Activated naive CD4-positive, alpha-beta T cell treated with Interleukin-2 at 50 U/mL for 16 hours (primary cell): ENCODE results near the gene GPR132.
"Not testable (repeated sequence)": the region's sequence is repeated elsewhere in the genome, so short reads cannot be mapped to it uniquely, and the experiment has no call there.

Experiments used
- DNase-seq: peaks from one replicate; pipeline ENCODE4 v3.0.0-alpha.2; 2020

The GPR132 gene

DNA sequence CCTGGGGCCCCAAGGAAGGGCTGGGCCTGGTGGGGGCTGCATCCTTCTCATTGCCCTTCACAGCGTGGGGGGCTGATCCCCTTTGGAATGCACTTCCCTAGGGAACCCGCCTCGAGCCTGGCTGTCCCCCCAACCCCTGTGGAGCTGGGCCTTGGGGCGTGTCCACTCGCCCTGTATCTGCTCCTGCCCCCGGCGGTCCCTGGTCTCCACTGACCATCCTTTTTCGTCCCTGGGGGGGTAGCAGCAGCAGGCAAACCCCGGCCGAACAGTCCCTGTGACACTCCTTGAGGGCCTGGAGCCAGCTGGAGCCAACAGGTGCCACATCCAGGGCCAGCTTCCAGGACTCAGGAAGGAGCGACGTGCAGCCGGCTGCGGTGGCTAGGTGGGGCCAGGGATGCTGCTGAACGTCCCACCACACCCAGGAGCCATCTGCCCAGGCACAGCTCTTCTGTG, 9.4 kb upstream of the GPR132 start:
- DNase-seq: no peak

DNA sequence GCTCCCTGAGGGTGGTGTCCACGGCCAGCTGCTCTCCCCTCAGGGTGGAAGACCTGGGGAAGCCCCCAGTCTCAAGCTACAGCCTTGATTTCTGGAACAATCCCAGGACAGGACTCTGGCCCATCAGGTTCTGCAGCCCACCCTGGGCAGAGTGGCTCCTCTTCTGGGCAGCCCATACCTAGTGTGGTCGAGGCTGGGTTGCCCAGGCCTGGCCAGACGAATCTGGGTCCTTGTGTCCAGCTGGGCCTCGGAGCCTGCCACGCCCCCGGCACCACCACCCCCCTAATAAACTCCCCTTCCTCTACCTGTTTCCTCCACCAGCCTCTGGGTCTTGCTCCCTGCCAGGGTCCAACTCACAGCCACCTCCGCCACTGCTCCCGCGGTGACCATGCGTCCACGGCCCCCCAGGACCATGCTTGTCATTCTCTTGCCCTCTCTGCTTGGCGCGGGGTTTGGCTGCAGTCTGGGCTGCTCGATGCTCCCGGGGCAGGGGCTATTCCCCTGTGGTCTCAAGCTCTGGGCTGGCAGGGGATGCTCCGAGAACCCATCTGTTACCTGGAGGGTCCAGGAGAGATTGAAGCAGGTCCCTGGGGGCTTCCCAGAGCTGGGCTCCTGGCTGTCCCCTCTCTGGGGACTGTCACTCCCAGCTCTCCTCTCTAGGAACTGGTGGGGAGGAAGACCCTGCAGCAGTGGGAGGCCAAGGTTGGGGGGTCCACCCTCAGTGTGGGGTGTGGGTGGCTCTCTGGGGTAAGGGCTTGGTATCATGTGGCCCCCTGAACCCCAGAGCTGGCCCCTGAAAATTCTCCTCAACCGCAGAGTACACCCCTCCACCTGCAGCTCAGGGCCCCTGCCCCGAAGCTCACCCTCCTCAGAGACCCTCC, 8.7 kb upstream of the GPR132 start:
- DNase-seq: no peak

DNA sequence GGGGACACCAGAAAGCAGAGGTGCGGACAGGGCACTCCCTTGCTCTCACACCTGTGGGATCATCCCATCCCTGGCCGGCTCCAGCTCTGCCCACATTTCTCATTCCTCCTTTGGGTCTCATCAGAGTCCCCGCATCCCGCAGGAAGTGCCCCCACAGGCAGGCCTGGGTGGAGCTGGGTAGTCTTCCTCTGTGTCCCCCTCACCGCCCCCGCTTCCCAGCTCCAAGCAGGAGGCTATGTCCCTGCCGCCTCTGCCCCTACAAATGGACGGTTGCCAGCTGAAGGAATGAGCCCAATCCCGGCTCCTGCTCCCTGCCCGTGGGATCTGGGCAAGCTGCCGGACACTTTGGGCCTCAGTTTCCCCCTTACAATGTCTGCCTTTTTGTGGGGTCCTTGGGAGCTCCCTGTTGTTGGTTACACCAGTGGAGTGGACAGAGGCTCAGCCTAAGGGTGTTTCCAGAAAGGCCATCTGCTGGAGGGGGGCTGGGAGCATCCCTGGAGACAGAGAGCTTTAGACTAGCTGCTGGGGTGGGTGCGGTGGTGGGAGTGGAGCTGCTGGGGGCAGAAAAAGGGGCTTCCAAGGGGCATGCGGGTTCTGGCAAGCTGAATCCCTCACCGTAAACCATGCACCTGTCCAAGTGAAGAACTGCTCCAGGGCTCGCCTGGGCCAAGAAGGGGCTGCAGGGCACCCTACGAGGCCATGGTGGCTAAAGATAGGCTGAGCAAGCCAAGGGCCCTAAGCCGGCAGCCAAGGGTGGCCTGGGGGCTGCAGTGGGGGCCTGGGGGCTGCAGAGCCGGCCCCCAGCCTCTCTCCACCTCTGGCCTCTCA, 7.9 kb upstream of the GPR132 start:
- no peak for DNase-seq

DNA sequence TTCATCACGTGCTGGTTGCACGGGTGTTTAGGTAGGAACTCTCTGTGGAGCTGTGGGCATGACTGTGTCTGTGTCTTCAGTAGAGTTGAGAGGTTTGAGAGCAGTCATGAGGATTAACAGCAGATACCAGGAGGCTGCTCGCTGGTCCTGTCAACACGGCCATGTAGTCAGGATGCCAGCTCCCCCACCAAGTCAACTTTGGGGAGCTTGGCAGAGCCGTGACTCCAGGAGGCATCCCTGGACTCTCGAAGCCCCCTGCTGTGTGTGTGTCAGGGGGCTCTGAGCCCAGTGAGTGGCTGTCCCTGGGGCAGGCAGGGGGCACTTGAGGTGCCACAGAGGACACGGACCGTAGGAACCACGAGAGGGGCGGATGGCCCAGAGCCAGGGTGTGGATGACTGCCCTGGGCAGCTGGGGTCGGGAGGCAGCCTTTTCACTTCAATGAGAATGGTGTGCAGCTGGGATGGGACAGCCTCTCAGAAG, 7.2 kb upstream of the GPR132 start:
- DNase-seq: no peak

DNA sequence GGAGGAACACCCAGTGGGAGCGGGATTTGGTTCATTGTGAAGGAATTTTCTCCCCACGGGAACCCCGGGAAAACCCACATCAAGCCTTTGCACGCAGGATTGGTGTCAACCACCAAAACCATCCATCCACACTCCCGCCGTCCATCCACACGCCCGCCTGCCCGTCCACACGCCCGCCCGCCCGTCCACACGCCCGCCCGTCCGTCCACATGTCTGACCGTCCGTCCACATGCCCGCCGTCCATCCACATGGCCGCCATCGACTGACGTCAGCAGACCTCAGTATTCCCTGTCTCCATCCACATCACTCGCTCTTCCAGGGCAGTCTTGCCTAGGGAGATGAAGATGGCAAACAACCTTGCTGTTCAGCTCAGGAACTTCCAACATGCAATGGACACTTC, 6.7 kb upstream of the GPR132 start:
- DNase-seq: no peak

DNA sequence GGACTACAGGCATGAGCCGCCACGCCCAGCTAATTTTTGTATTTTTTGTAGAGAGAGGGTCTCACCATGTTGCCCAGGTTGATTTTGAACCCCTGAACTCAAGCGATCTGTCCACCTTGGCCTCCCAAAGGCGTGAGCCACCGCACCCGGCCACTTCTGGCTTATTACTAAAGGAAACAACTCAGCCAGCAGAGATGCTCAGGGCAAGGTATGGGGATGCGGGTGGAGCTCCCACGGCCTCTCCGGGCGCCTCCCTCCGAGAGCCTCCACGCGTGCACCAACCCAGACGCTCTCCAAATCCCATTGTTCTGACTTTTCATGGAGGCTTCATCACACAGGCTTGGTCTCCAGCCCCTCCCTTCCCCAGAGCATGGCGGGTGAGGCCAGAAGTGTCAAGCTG, 6.1 kb upstream of the GPR132 start:
- DNase-seq: no peak

DNA sequence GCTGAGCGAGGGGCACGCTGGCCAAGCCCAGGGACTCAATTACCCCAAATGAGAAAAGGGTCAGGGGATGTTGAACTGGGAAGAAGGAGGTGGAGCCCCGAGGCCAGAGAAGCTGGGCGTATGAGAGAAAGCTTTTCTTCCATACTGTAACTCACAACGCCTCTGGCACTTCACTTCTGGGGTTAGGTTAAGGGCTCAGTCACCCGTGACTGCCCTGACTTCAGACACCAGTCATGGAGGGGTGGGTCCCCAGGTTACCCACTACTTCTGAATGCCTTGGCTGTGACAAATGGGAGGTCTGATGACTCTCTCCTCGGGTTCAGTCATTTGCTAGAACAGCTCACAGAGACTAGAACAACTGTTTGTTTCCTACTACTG, 5.5 kb upstream of the GPR132 start:
- DNase-seq: peak; percentile 47

DNA sequence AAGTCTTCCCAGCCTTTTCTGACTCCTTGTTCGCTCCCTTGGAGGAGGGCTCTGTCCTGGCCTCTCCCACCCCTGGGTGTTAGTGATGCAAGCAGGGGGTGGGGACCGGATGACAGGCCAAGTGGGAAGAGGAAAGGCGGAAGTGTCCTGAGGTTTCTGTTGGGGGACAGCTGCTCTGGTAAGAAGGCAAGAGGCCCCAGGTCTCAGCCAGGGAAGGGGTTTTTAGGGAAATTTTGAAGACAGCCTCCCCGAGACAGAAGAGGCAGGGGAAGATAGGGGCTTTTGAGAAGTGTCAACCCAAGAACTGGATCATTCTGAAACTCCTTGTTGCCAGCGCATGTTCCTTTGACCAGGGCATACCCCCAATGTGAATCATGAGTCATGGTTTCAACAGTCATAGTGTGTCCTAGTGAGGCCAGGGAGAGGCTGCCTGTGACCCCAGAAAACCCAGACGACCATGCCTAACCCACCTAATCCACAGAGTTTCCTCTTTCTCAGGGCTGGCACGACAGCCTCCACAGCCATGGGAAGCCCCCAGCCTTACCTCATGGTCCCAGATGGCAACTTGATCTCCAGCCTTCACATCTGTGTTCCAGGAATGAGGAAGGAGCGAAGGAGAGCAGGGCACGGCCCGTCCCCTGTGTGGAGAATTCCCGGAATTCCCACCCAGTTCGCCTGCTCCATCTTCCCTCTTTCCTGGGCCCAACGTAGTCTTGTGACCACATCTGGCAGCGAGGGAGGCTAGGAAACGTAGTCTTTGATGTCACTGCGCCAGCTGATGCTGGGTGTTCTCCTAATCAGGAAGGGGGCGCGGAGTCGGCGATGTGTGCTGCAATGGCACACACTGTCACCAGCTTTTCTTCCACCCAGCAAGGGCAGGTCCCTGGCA, 4.9 kb upstream of the GPR132 start:
- DNase-seq: peak; percentile 62

DNA sequence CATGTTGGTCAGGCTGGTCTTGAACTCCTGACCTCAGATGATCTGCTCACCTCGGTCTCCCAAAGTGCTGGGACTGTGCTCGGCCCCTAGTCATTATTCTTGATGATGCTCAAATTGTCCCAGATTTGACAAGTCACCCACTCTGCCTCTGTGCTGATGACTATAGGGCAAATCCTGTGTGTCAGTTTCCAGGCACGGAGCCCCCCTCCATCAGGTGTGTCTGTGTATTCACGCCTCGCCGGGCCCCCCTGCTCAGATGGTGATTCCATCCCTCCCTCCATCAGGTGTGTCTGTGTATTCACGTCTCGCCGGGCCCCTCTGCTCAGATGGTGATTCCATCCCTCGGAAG, 4.3 kb upstream of the GPR132 start:
- DNase-seq: no peak

DNA sequence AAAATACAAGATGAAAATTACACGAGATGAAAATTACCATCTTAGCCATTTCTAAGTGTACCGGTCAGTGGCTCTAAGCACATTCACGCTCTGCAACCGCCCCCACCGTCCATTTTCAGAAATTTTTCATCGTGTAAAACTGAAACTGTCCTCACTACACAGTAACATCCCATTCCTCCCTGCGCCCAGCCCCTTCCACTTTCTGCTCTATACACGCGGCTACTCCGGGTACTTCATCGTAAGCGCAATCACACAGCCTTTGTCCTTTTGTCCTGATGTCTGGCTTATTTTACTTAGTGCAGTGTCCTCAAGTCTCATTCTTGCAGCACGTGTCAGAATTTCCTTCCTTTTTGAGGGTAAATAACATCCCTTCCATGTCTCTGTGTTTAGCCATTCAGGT, 3.6 kb upstream of the GPR132 start:
- no peak for DNase-seq

DNA sequence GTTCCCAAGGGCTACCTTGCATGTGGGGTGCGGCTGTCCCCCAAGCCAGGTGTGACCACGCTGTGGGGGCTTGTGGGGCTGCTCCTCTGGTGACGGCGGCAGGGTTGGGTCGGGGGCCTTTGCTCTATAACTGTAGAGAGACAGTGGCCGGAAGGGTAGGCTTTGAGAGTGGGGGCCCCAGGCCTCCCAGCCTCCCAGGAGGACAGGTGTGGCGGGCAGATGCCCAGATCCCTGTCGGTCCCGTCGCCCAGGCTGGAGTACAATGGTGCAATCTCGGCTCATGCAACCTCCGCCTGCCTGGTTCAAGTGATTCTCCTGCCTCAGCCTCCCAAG, 2.7 kb upstream of the GPR132 start:
- no peak for DNase-seq

DNA sequence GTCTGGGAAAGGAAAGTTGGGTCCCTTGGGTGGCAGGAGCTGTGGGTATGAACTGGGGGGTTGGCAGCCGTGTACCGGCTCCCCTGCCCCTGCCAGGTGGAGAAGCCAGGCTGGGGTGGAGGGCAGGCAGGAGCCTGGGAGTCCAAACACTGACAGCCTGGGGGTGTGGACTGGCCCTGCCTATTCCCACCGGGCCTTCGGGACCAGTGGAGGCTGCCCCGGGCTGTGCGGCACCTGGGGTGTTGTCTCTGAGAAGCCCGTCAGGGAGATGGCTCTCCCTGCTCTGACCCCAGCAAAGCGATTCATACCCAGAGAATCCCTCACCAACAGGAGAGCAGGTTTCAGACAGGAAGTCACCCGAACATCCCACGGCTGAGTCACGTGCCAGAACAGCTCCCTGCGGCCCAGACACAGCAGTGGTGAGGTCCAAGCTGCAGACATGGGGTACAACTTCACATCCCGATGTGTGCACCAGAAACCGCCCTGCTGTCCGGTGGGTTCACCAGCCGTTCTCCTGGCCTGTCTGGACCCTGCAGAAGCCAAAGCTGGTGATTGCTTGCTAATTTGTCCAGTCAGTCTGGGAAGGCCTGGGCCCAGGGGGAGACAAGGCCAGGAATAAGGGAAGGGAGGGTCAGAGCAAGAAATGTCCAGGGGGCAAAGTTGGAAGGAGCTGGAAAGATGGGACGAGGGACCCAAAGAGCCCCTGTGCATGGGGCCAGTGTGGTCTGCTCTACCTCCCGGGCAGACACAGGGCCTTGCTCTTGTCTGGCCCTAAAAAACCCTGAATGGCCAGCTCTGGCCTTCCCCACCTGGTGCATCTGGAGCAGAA, 2.1 kb upstream of the GPR132 start:
- peak; percentile 76 for DNase-seq

DNA sequence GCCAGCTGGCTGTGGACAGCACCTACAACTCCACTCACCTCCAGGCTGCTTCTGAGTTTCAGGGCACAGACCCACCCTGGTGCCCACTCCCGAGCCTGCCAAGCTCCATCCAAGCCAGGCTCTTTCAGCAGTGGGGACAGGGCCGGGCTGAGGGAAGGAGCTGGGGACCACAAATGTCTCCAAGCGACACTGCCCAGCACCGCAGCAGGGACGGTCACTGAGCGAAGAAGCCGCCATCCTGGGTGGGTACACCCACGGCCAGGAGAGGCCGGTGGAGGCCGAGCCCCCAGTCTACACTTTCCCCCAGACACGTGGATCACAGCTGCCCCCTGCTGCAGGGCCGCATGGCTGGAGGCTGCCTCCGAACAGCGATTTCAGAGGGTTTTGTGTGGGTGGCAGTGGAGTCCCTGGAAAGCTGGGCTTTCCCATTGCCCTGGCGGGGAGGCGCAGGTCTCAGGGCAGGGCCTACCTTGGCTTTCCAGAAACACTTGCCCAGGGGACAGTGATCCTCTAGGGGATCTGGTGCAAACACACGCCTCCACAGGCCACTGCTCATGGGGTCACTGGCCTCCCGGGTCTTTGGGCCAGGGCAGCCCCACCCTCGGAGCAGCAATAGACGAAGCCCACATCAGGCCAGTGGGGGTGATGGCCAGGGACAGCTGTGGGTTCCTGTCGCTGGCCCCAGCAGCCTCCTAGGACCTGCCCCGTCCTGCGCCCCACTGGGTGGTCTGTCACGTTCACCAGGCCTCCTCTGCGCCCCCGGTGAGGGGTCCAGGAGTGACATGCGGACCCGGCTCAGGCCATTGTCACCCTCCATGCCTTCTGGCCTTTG, 1.2 kb upstream of the GPR132 start:
- DNase-seq: no peak

DNA sequence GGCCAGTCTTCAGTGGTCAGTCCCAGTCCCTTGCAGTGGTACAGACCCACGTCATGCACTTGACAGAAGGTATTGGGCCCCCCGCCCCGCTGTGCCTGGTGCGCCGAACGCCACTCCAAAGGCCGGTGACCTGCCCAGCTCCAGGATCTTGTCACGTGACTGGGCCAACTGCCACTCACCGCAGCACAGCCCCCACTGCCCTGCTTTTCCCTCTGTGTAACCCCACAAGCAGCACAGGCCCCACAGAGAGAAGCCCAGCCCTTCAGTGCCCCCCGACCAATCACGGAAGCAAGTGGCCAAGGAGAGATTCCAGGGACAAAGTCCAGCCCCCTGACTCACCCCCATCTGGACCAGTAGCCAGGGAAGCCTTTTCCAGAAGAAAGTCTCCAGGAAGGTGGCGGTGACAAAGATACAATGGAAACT, 498 bp downstream of the GPR132 start:
- DNase-seq: peak; percentile 45

DNA sequence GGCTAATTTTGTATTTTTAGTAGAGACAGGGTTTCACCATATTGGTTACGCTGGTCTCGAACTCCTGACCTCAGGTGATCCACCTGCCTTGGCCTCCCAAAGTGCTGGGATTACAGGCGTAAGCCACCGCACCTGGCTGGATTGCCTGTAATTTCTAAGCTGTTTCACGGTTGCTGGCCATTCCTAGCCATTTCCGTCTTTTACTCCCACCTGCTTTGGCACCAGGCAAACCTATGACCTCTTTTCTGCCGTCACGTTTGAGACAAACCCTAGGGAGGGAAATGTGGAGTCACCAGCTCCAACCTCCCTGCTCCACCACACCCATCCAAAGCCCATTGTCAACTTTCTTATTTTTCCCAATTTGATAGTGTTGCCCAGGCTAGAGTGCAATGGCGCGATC, 1.2 kb downstream of the GPR132 start:
- DNase-seq: no peak

DNA sequence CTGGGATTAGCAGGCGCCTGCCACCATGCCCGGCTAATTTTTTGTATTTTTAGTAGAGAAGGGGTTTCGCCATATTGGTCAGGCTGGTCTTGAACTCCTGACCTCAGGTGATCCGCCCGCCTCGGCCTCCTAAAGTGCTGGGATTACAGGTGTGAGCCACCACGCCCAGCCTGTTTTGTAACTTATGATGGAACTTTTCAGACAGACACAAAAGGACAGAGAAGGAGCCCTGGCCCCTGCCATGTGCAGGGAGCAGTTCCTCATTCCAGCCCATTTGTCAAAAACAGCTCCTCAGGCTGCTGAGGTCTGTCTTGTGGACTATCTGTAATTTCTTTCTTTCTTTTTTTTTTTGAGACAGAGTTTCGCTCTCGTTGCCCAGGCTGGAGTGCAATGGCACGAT, 1.7 kb downstream of the GPR132 start:
- DNase-seq: not testable (repeated sequence)

DNA sequence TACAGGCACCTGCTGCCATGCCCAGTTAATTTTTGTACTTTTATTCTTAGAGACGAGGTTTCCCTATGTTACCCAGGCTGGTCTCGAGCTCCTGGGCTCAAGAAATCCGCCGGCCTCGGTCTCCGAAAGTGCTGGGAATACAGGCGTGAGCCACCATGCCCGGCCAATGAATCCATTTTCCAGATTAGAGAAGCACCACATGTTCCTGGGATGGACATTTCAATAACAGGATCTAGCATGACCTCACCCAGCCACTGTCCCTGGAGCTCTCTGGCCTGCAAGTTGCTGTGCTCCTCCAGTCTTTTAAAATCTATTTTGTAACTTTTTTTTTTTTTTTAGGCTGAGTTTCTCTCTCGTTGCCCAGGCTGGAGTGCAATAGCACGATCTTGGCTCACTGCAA, 2.2 kb downstream of the GPR132 start:
- DNase-seq: no peak

DNA sequence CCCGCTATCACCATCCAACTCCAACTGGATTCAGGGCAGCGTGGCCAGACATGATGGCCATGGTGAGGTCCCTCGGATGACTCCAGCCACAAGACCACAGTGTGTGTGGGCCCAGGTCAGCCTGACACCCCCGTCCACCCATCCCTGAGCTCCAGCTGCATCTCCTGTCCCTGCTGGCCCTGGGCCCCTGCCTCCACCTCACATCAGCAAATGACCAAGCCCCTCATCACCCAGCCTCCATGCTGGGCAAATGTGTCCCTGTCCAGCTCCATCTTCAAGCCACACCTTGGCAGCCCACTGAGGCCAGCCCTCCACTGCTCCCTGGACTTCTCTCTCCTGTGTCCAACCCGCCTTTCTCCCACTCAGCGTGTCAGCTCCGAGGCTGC, 3.2 kb downstream of the GPR132 start:
- no peak for DNase-seq

DNA sequence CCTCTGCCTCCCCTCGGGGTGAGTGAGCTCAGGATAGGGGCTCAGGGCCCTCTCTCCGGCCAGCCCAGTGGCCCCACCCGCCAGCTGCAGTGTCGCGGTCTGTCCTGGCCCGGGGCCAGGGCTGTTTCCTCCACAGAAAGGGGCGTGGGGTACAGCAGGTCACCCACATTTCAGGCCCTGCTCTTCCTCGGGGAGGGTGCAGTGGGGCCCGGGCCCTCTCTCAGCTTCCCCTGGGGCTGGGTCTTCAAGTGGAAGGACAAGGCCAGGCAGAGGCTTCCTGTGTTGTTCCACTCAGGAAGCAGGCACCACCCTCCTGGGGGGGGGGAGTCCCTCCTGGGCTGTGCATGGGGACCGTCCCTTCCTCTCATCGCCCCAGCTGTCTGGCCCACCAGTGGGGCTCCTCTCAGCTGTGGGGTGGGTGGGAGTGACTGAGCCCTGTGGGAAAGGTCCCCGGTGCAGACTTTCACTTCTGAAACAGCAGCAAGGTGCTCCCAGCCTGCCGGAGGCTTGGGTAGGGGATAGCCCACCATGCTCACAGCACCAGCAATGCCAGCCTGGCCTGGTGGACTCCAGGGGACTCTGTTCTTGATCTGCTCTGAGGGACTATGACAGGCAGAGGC, 3.7 kb downstream of the GPR132 start:
- DNase-seq: peak; percentile 74

DNA sequence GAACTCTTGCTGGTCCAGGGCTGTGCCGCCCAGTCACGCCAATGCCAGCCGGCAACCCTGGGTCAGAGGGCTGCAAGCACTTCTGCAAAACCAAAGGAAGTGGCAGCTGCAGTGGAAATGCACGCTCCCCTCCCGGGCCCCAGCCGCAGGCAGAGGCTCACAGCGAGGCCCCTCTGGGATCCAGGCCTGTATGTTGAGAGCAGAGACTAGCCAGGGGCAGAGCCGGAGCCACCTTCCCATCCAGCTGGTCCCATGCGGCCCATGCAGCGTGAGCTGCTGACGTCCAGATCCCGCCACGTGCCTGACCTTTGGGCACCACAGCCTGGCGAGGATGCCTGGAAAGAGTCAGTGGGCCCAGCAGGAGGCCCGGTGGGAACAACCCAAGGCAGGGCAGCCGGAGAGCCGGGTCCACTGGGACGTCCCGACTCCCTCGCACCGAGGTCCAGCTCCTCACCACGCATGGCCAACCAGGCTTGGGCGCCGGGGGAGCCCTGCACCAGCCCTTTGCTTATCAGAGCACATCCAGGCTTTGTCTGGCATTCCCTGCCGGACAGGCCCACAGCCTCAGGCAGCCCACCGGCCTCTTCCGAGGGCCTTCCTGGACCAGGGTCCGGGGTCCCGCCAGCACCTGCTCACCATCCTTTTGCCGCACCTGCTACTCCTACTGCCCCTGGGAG, 4.3 kb downstream of the GPR132 start:
- DNase-seq: peak; percentile 39
